Measurements from ENCODE around the gene TINAG.
"Not testable (repeated sequence)": the region's sequence is repeated elsewhere in the genome, so short reads cannot be mapped to it uniquely, and the experiment has no call there.

Gene TINAG

DNA sequence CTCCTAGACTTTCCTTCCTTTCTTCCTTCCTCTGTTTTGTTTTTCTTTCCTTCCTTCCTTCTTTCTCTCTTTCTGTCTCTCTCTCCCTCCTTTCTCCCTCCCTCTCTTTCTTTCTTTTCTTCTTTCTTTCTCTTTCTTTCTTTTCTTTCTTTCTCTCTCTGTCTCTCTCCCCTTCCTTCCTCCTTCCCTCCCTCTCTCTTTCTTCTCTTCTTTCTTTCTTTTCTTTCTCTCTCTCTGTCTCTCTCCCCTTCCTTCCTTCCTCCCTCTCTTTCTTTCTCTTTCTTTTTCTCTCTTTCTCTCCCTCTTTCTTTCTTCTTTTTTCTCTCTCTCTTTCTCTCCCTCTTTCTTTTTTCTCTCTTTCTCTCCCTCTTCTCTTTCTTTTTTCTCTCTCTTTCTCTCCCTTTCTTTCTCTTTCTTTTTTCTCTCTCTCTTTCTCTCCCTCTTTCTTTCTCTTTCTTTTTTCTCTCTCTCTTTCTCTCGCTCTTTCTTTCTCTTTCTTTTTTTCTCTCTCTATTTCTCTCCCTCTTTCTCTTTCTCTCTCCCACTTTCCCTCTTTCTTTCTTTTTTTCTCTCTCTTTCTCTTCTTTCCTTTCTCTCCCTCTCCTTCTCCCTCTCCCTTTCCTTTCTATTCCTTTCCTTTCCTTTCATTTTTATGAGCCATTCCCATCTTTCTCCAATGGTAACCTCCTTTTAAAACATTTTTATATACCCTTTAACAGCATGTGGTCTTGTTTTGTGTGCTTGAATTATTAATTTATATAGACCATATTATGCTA, 2.3 kb downstream of the TINAG start:
- DNase-seq, result no peak

DNA sequence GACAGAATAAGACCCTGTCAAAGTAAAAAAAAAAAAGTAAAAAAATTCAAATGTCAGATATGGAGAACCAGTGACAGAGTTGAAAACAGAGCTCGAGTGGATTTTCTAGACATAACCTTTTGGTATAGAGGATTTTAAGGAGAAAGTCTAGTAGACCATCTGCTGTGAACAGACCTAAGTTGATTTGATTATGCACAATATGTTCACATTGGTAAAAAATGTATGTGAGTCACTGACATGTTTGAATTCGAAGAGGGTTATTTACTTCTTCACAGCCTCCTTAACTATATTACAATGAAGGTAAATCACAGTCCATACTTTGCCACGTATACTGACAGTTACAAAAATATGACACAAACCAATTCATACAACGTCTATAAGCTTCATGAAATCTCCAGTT, 7.4 kb downstream of the TINAG start:
- no peak for DNase-seq

DNA sequence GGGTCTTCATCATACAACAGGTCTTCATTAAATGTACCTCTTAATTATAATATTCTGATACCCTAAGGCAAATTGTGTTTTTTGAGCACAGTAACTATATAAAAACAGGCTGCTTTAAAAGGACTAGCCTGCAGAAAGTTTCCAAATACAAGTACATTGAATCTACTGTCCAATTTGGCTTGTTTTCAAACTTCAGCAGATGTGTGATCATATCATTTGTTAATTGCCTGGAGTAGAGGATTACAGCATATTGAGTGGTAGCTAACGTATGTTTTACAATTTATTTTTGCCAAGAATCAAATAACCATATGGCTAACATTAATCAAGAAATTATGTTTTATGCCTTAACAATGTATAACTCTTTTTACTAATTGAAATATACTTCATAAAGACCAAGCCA, 12.6 kb downstream of the TINAG start:
- no peak for DNase-seq

DNA sequence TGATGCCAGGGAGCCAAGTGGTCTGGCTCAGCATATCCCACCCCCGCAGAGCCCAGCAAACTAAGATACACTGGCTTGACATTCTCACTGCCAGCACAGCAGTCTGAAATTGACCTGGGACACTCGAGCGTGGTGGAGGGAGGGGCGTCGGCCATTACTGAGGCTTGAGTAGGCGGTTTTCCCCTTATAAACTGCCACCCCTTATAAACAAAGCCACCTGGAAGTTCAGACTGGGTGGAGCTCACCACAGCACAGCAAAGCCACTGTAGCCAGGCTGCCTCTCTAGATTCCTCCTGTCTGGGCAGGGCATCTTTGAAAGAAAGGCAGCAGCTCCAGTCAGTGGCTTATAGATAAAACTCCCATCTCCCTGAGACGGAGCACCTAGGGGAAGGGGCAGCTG, 19.4 kb downstream of the TINAG start:
- DNase-seq, result no peak

DNA sequence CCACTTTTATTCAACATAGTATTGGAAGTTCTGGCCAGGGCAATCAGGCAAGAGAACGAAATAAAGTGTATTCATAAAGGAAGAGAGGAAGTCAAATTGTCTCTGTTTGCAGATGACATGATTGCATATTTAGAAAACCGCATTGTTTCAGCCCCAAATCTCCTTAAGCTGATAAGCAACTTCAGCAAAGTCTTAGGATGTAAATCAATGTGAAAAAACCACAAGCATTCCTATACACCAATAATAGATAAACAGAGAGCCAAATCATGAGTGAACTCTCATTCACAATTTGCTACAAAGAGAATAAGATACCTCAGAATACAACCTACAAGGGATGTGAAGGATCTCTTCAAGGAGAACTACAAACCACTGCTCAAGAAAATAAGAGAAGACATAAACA, 23.3 kb downstream of the TINAG start:
- DNase-seq, result not testable (repeated sequence)

DNA sequence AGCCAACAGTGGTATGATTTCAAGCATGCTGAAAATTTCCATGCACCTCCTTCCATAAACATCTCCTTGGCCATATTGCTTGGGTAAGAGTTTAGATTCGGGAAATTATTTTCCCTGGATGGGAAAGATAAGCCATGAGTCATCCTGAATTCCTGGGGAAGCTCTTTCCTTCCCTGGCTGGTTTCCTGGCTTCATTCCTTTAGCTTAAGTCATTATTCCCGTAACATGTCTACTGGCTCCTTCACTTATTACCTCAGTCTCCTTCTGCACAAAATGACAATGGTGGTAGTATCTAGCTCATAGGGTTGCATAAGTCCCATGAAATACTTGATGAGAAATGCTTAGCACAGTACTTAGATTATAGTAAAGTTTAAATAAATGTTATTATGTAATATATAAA, 27.6 kb downstream of the TINAG start:
- no peak for DNase-seq

DNA sequence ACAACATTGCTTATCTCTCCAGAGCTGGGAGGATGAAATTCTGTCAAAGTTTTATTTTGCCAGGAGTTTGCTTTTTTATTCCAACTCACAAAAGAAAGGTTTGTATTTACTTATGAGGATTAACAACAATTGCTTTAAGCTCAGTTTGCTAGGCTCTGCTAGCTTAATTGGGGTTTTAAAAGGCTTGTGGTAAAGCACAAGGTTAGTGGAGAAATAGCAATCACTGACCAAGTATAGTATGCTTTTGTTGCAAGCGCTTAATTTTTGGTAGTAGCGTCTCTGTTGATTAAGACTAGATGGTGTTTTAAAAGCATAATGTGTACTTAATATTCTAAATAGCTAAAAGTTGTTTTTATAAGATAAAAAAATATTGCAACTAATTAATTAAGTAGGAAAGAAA, 45.7 kb downstream of the TINAG start:
- no peak for DNase-seq

DNA sequence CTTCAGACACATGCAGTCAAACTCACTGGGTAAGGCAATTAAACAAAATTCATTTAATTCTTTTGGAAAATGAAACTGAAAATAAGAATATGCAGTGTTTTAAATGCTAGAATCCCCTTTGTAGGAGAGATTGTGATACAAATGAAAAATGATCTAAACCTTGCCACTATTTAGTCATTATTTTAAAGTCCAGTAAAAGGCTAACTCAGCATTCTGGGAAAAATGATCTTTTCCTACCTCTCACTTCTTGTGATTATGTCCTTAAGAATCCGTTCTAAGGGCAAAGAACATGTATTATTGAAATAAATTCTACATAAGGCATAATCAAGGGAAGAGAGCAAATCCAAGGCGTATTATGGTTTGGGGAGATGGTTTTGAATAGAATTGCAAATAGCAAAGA, 46.4 kb downstream of the TINAG start:
- DNase-seq, result no peak

DNA sequence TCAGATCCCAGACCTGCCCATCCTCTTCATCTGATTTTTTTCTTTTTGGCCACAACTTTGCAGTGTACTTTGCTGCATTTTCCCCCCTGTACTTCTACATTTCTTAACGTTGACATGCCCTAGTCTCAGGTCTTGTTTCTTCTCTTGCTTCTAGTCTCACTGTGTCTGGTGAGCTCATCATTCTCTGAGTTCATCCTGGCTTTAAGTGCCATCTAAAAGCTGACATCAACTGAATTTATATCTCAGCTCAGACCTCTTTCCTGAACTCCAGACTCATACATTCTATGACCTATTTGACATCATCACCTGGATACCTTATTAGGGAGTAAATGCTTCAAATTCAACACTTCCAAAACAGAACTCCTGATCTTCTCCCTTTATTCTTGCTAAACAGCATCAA, 48.9 kb downstream of the TINAG start:
- DNase-seq, result no peak

DNA sequence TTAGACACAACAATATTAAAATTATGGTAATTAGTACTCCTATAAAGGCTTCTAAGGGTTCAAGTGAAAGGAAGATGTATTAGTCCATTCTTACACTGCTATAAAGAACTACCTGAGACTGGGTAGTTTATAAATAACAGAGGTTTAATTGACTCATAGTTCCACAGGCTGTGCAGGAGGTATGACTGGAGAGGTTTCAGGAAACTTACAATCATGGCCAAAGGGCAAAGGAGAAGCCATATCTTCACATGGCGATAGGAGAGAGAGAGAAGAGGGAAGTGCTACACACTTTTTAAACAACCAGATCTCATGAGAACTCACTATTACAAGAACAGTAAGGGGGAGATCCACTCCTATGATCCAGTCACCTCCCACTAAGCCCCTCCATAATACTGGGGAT, 52.9 kb downstream of the TINAG start:
- no peak for DNase-seq

DNA sequence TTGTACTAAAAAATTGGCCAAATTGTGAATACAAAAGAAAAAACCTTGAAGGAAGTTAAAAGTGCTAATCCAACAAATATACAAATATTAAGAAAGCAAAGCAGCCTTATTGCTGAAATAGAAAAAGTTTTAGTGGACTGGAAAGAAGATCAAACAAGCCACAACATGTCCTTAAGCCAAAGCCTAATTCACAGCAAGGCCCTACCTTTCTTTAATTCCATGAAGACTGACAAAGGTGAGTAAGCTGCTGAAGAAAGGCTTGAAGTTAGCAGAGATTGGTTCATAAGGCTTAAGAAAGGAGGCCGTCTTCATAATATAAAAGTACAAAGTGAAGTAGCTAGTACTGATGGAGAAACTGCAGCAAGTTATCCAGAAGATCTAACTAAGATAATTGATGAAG, 53.5 kb downstream of the TINAG start:
- no peak for DNase-seq

DNA sequence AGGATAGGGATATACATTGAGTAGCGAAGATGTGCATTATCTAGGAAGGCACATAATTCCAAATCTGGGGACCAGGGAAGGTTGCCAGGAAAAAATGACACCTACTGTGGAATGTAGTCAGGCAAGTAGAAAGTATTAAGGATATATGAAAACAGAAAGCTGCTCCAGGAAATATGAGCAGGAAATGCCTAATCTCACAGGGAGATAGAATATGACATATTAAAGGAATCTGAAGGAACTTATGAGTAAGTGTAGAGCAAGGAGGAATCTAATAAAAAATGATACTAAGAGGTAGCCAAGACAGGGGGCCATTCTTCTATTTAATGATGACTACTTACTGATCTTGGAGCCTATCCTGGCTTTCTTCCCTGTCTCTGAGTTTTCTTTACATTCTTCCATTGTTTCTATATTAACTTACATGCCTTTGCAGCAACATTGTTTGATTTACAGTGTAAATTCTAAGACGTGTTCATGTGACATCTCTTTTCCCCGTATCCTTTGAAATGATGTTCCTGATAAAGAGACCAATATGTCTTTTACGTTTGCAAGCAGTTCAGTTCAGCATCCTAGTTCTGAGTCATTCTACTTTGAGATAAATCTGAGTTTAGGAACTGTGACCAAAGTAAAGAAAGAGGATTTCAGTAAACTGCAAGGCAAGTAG, 58.6 kb downstream of the TINAG start:
- no peak for DNase-seq

DNA sequence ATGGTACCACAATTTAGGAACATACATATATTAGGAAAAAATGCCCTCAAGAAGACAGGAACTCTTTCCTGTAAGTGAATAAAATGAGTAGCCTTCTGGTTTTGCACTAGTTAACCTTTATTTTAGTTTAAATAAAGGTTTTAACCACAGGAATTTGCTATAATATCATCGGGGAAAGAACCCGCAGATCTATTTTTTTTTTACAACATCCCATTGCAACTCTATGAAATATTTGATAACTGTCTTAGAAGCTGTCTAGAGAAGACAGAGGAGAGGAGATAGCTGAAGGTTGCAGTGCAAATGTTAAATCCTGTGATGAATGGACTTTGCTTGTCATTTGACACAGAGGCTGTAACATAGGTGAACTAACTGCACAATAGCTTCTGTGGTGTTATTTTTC, 69.5 kb downstream of the TINAG start:
- DNase-seq, result no peak

DNA sequence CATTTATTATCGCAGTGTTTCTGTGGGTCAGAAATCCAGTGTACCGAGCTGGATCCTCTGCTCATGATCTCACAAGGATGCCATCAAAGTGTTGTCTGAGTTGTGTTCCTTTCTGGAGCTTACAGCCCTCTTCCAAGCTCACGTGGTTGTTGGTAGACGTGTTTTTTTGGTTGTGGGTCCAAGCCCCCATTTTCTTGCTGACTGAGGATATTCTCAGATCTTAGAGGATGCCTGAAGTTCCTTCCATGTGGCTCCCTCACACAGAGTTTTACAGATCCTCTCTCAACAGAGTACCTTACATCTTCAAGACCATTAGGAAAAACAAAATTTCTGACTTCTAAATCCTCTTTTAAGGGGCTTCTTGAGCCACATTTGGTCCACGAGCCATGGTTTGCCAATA, 78.1 kb downstream of the TINAG start:
- no peak for DNase-seq

DNA sequence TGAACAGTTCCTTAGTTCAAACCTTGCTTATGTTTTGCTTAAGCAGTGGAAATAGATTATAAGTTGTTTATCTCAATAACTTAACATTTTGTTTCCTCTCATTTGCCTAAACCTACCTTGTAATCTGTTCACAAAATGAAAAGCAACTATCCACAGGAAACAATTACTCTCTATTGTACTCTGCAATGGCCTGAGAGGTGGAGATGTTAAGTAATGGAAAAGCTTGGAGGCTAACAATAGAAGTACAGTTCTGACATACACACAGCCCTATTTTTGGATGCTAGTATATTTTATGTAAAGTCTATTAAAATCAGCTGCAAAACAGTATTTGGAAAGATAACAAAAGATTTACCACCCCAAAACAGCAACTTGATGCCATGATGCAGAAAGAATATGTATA, 82.1 kb downstream of the TINAG start:
- DNase-seq, result no peak

DNA sequence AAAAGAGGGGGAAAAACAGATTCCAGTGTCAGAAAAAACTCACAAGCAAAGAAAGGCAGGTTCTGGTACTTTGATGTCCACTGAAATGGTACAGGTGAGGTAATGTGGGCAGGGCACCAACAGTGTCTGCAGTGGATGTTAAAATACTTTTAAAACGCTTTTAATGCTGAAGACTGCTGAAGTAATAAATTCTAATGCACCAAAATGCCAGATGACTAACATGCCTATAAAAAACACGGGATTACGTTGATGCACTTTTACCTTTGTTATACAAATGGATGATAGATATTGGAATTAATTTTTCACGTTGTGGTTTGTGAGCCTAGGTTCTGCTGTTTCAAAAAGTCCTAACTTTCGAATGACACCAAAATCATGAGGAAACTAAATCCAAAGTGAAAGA, 83.3 kb downstream of the TINAG start:
- no peak for DNase-seq

DNA sequence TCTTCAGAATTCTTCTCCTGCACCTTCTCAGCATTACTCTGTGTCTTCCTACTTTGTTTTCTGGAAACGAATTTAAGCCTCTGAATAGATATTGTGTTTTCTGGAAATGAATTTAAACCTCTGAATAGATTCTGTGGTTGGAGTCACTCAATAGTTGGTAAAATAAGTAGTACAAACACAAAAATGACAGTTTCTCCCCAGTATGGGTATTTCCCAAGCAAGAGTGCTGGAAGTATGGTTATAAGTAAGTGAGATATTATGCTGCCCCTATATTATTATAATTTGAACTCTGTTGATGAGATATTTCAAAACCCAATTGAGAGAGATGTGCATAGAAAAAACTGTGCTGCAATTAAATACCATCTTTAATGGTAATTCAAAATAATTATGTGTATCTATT, 94.9 kb downstream of the TINAG start:
- DNase-seq, result no peak

DNA sequence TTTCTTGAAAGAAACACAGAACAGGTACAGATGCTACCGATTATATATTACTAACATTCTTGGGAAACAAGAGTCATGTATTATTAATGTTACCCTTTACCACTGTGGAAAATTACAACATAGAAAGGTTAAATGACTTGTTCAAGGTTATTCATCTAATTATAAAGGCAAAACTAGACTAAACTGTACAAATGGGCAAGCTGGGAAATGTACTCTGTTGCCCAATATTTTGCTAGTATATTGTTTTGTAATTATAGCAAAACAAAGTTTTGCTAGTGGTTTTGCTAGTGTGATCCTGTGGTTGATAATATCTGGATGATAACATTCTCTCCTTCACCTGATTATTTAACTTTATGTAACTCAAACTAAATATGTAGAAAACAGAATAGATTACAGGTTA, 96.5 kb downstream of the TINAG start:
- DNase-seq, result no peak

DNA sequence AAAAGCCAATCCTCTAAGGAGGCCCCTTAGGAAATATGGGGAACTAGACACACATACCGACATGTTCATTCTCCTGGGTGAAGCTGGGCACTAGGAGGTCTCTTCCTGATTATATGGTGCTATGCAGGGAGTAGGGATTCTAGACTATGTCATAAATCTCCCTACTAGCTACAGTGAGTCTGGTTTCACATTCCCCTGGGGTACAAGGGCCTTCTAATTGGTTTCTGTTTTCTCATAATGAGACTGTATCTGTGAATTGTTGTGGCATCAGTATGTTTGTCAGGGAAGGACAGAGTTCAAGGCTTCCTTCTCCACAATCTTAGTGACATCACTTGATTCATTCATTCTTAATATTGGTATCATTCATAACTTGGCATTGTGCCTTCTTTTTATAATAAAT, 103.5 kb downstream of the TINAG start:
- DNase-seq, result no peak

DNA sequence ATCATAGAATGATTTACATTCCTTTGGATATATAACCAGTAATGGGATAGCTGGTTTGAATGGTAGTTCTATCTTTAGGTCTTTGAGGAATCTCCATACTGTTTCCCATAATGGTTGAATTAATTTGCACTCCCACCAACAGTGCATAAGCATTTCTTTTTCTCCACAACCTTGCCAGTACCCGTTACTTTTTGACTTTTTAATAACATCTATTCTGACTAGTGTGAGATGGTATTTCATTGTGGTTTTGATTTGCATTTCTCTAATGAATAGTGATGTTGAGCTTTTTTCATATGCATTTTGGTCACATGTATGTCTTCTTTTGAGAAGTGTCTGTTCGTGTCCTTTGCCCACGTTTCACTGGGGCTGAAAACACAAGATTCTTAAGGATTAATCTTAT, 107.3 kb downstream of the TINAG start:
- DNase-seq, result no peak

DNA sequence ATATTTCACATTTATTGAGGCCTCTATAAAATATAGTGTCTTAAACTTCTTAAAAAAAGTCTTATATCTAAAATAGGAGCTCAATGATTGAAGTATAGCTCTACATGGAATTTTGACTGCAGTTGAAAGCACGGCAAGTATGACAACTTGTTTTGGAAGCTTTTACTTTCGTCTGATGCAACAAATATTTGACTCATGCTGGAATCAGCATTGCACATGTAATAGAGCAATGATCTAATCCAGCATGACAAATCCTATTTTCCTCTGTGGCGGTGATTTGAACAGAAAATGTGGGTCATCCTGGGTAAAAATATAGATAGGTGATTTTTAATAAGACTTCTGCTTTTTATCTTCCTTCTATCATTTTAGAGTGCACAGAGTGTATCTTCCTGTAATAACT, 111.6 kb downstream of the TINAG start:
- no peak for DNase-seq

DNA sequence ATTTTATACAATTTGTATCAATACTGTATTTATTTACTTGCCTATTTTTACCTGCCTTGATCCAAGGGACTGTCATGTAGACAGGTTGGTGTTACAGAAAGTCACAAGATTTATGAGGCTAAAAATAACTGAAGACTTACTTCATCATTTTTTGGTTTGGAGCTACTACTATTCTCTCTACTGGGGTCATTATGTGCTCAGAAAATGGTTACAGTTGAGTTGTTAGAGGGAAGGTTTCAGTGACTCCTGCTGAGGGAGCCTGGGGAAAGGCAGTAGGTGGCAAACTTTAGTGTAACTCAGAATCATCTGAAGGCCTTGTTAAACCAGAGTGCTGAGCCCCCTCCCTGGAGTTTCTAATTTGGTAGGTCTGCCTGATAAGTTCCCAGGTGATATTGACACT, 118.8 kb downstream of the TINAG start:
- DNase-seq, result no peak

DNA sequence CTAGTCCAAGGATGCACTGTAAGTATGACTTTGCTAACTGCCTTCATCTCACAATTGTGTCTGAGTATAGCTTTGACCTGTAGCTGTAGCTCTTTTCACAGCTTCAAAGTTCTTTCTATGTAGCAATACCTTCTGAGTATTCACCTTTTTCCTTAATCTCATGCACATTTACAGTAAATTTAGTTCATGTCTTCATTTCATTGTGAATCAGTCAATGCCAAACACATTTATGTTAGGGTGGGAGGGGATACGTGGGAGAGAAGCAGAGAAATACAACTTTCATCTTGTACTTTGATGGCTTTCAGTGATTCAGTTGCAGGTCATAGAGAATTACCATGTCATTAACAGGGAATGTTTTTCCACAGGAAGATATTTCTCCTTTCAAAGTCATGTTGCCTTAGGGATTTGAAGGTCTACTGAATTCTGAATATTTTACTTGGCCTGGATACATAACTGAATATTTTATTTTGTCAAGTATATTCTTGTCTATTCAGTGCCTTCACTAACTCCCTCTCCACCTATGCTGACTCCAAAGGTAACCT, 119.2 kb downstream of the TINAG start:
- no peak for DNase-seq

DNA sequence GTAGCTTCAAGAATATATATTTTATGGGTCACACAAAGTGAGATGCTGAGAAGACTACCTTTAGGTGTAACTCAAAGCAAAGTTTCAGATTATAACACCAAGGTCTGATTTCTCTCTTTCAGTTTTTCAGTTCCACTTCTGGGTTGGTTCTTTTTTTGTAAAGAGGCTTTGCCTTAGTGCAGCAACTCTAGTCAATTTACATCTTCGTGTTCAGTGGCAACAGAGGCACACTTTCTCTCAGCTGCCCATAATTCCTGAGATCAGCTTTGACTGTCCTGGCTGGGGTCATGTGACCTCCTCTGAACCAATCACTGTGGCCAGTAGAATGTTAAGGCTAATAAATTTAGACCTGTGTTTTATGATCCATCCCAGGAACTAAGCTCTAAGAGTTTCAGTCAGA, 120.2 kb downstream of the TINAG start:
- no peak for DNase-seq

DNA sequence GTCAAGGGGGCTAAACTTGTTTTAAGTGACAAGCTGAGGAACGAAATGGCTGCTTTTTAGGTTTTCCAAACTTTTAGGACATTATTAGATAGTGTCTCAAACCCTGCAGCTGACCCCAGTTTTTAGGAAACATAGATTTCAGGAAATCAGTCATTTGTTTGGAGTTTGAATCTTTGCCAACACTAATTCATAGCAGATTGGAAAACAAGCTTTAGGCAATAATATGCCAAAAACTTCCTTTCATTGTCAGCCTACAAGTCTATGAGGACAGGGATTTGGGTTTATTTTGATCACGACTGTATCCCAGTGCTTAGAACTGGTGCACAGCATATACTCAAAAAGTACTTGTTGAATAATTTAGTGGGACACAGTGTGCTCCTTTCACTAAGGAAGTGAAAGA, 123.2 kb downstream of the TINAG start:
- DNase-seq, result no peak

Data from NCI-H510A treated with DMSO at 0.1 percent for 48 hours (cell line).